ENCODE results near the gene PRF1. TPM values are rescaled to one million over a fixed set of nuclear protein-coding genes. Genes with fewer than 3 reads are reported as not detected.

PRF1 gene
- total and polyA plus RNA-seq, 11 donors: 0.50 to 19.4 (median 1.0) TPM

DNA sequence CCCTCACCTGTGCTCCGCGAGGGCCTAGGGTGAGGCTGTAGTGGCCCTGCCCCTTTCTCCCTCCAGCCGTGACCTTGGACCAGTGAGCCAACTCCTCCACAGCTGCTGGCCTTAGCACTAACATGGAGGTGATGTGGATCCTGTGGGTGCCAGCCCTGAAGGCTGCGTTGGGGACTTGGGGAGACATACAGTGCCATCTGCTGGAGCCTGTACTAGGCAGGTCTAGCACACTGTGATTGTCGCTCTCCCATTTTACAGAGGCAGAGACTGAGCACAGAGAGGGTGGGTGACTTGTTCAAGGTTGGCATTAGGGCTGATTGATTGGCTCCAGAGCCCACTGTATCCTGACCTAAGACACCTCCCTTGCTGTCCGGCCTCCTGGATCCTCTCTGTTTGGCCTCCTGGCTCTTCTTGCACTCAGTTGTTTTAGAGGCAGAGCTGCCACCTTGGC, 37.6 kb downstream of the PRF1 start:
- no peak overlapping the region for H3K27ac ChIP-seq
- DNase-seq: no peak

DNA sequence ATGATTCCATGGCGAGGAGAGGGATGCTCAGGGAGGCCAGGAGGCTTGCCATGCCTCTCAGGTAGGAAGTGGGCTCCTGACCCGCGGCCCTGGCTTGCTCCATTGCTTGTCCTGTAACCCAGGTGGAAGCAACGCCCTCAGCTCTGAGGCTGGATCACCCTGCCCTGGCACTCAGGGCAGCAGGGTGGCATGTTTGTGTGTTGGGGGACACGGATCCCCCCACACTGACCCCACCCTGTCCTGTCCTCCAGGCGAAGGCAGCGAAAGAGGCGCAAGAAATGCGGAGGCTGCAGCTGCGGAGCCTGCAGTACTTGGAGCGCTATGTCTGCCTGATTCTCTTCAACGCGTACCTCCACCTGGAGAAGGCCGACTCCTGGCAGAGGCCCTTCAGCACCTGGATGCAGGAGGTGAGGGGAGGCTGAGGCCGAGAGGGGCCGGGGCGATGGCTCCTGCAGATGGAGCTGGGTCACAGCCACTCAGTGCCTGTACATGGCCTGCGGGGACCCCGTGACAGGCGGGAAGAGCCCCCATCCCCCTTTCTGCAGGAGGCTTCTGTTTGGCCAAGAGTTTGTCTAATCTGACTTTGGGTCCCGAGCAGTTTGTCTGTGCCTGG, 38.3 kb downstream of the PRF1 start:
- intact Hi-C loops (cut with DNase I): loop anchor here in 2 of 10 donors (5.0 kb wide), 1 partner anchor 108 kb away; the partner anchor contains the start of gene ADAMTS14 (in 2 of the 2)
- ATAC-seq (no peak), DNase-seq (no peak)
- TF ChIP-seq, protein P1, sequence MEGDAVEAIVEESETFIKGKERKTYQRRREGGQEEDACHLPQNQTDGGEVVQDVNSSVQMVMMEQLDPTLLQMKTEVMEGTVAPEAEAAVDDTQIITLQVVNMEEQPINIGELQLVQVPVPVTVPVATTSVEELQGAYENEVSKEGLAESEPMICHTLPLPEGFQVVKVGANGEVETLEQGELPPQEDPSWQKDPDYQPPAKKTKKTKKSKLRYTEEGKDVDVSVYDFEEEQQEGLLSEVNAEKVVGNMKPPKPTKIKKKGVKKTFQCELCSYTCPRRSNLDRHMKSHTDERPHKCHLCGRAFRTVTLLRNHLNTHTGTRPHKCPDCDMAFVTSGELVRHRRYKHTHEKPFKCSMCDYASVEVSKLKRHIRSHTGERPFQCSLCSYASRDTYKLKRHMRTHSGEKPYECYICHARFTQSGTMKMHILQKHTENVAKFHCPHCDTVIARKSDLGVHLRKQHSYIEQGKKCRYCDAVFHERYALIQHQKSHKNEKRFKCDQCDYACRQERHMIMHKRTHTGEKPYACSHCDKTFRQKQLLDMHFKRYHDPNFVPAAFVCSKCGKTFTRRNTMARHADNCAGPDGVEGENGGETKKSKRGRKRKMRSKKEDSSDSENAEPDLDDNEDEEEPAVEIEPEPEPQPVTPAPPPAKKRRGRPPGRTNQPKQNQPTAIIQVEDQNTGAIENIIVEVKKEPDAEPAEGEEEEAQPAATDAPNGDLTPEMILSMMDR (IDR thresholded peaks at IDR 0.05): no peak
- TF ChIP-seq POLR2A (IDR thresholded peaks at IDR 0.05): no peak
- Histone ChIP-seq H3K36me3 (peaks cover 0 to 12% (median 0%) of the 10 kb centered on the region in 9 donors), H3K27me3 (no peaks in the 10 kb centered on the region), H3K4me1 (peaks cover 0 to 49% (median 32%) of the 10 kb centered on the region in 12 donors), H3K9me3 (no peaks in the 10 kb centered on the region), H3K4me3 (no peak overlapping the region), H3K27ac (no peak overlapping the region)
- WGBS, 4 donors: 93 to 97% (median 96%) methylated on average over 14 to 21 of the region's 21 CpGs

More for the DNA sequence above, 37.6 kb downstream of the PRF1 start:
- no peak for TF ChIP-seq POLR2A (IDR thresholded peaks at IDR 0.05)
- TF ChIP-seq, protein P1 (IDR thresholded peaks at IDR 0.05): no peak
- intact Hi-C loops (cut with DNase I): loop anchor here in 2 of 10 donors (5.0 kb wide), 1 partner anchor 107 kb away; the partner anchor contains the start of gene ADAMTS14 (in 2 of the 2)
- no peaks in the 10 kb centered on the region for H3K27me3 ChIP-seq
- WGBS, 4 donors: 93 to 100% (median 94%) methylated on average over 5 to 6 of the region's 6 CpGs
- H3K4me3 ChIP-seq: no peak overlapping the region
- no peaks in the 10 kb centered on the region for H3K9me3 ChIP-seq
- peaks cover 0 to 12% (median 0%) of the 10 kb centered on the region in 9 donors for H3K36me3 ChIP-seq
- H3K4me1 ChIP-seq: peaks cover 0 to 42% (median 25%) of the 10 kb centered on the region in 12 donors
- no peak for ATAC-seq

DNA sequence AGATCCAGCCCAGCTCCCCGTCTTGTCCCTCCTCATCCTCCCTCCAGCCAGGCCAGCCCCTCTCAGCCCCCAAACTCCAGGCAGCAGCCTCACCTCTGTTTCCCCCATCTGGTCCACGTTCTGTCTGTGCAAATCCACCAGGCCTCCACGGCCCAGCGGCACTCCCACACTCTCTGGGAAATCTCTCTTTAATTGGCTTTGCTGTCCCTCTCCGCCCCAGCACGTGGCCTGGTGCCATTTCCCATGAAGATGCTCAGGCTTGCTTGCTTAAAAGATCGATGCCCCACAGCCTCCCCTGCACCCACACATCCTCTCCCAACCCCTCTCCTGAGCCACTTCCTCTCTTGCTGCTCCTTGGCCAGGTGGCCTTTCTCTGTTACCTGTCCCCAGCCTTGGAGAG, 39.3 kb downstream of the PRF1 start:
- H3K4me3 ChIP-seq: no peak overlapping the region
- no peak overlapping the region for H3K27ac ChIP-seq
- no peak for ATAC-seq
- no peak for DNase-seq
- H3K4me1 ChIP-seq: peaks cover 0 to 59% (median 40%) of the 10 kb centered on the region in 12 donors
- H3K36me3 ChIP-seq: peaks cover 0 to 12% (median 0%) of the 10 kb centered on the region in 9 donors
- 68 to 76% (median 73%) methylated on average over 7 of the region's 7 CpGs for WGBS, 4 donors
- no peak for TF ChIP-seq POLR2A (IDR thresholded peaks at IDR 0.05)
- TF ChIP-seq, protein P1 (IDR thresholded peaks at IDR 0.05): no peak
- intact Hi-C loops (cut with DNase I): loop anchor here in 2 of 10 donors (5.0 kb wide), 1 partner anchor 109 kb away; the partner anchor contains the start of gene ADAMTS14 (in 2 of the 2)
- no peaks in the 10 kb centered on the region for H3K27me3 ChIP-seq
- no peaks in the 10 kb centered on the region for H3K9me3 ChIP-seq

DNA sequence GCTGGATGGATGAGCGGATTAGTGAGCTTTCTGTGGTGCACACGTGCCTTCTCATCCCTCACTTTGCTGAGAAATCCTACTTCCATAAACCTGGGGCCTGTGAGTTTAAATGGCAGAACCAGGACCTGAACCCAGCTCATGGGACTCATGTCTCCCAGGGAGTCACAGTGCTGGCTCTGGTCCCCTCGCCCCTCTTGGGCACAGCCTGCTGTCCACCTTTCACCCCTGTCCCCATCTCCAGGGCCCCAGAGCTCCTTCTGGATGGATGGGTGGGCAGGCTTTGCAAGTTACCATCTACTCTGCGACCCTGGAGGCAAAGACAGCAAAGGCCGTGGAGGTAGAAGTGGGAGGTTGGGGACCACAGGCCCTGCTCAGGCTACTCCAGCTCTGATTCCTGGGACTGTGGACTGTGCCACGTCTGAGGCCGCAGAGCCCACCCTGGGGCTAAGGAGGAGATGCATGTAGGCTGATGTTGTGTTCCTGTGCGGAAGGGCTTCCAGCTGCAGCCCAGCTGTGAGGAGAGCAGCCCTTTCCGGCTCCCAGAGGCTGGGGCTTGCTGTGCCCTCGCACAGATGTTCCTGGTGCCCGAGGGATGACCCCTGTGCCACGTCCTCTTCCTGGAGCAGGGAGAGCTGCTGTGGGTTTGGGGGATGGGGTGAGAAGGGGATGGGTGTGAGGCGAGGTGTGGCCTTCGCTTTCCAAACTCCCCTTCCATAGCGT, 40.3 kb downstream of the PRF1 start:
- DNase-seq: peak in 1 of 5 donors; percentile 27
- TF ChIP-seq POLR2A (IDR thresholded peaks at IDR 0.05): no peak
- TF ChIP-seq, protein P1 (IDR thresholded peaks at IDR 0.05): no peak
- Histone ChIP-seq H3K27me3 (no peaks in the 10 kb centered on the region), H3K36me3 (peaks cover 0 to 12% (median 0%) of the 10 kb centered on the region in 9 donors), H3K4me1 (peaks cover 0 to 61% (median 41%) of the 10 kb centered on the region in 12 donors), H3K27ac (no peak overlapping the region), H3K4me3 (no peak overlapping the region), H3K9me3 (no peaks in the 10 kb centered on the region)
- ATAC-seq: no peak
- 78 to 87% (median 85%) methylated on average over 12 to 15 of the region's 15 CpGs for WGBS, 4 donors
- intact Hi-C loops (cut with DNase I): loop anchor here in 2 of 10 donors (5.0 kb wide), 1 partner anchor 110 kb away; the partner anchor contains the start of gene ADAMTS14 (in 2 of the 2)
